Ovary (tissue), 9 donors: ENCODE data around the gene HHIPL1. TPM values are rescaled to one million over a fixed set of nuclear protein-coding genes. Genes with fewer than 3 reads are reported as not detected.

Experiments used
- DNase-seq, 5 donors: peaks; one replicate each; pipeline ENCODE4 v3.0.0-alpha.2; 2019 to 2020
- H3K27ac ChIP-seq, 2 donors: fragments of 200-600 bp; one replicate each; pipeline versions ENCODE4 v1.5.1 to v1.8.0; 2019 to 2022
- H3K27me3 ChIP-seq: fragments of 200-600 bp; one replicate; pipeline ENCODE4 v1.8.0; 2022
- H3K36me3 ChIP-seq: fragments of 200-600 bp; sonication (generic); one replicate; pipeline ENCODE4 v1.5.1; 2019
- H3K4me1 ChIP-seq: one replicate; pipeline ENCODE4 v1.8.1; 2013; ENCODE audit warnings: mild to moderate bottlenecking, moderate library complexity; ENCODE audit not compliant: insufficient read depth
- H3K4me3 ChIP-seq: fragments of 200-600 bp; sonication (generic); one replicate; pipeline ENCODE4 v1.5.1; 2017
- H3K9me3 ChIP-seq, 2 donors: fragments of 200-600 bp in 1 of 2; sonication (generic) in 1 of 2; one replicate each; pipeline versions ENCODE4 v1.5.1 to v1.8.1; 2013 to 2019; ENCODE audit warnings: mild to moderate bottlenecking in 1 of 2, moderate library complexity in 1 of 2
- EP300 ChIP-seq: sonication (generic); formaldehyde crosslinking; IDR thresholded peaks from one replicate; pipeline ENCODE4 v1.6.1; 2017; ENCODE audit warnings: antibody characterized with exemption
- POLR2A ChIP-seq: fragments of 450-650 bp; IDR thresholded peaks from one replicate; pipeline ENCODE4 v1.6.1; 2017; ENCODE audit warnings: antibody characterized with exemption, mild to moderate bottlenecking, moderate library complexity
- WGBS, 3 donors: extraction: QIAGEN DNeasy Blood & Tissue Kit in 1 of 3; methylation state at CpG; one replicate each; pipeline versions ENCODE4 v1.1.5 to v1.1.7; 2013 to 2017; 5-methylcytosine and 5-hydroxymethylcytosine counted together
- intact Hi-C, 4 donors: fragments of 100-400 bp; cut with DNase I; formaldehyde crosslinking; loops; one replicate each; pipeline versions ENCODE4 v1.11.0 to v1.15.1; 2022 to 2023
- polyA plus RNA-seq, 2 donors: library from polyadenylated mRNA; stranded (reverse); fragments of 200-250 nt in 1 of 2; fragments of 350-450 nt in 1 of 2; fragmentation: Illumina TruSeq in 1 of 2; extraction: RNeasy Lipid Tissue Mini Kit (QIAGEN cat#74804) in 1 of 2; gene quantifications; one replicate each; pipeline ENCODE4 v1.2.3, GENCODE V29; 2013 to 2014
- total RNA-seq, 7 donors: library from RNA; depleted of rRNA in 2 of 7; stranded (reverse); fragments of >200 nt in 2 of 7; fragmentation: NEBNext Ultra II Directional in 3 of 7; extraction: Animal tissue kit (Norgen Biotek cat#: 25700) in 3 of 7; gene quantifications; one replicate each; pipeline versions ENCODE4 v1.1.0 to v1.2.4, GENCODE V29; 2016 to 2023
- TF ChIP-seq, protein P1 (sequence below), 3 donors: fragments of 450-650 bp in 2 of 3; fragments of 200-600 bp in 1 of 3; IDR thresholded peaks; one replicate each; pipeline versions ENCODE4 v1.5.1 to v1.8.0; 2016 to 2022; ENCODE audit warnings: antibody characterized with exemption in 3 of 3, mild to moderate bottlenecking in 1 of 3
- donor health status: DM: no; HTN: no; CAD: no; lungs with moderate emphysema.
- donor health status: DM: no; HTN: no; CAD: no.
- donor health status: Bipolar disorder and iron deficiency.
- donor health status: DM: yes; HTN: yes; CAD: no.
- donor health status: DM: no; HTN: no; CAD: no.
- donor health status: DM: yes; HTN: yes; CAD: no.

The HHIPL1 gene
- total and polyA plus RNA-seq, 9 donors: 0.48 to 3.8 (median 2.1) TPM

DNA sequence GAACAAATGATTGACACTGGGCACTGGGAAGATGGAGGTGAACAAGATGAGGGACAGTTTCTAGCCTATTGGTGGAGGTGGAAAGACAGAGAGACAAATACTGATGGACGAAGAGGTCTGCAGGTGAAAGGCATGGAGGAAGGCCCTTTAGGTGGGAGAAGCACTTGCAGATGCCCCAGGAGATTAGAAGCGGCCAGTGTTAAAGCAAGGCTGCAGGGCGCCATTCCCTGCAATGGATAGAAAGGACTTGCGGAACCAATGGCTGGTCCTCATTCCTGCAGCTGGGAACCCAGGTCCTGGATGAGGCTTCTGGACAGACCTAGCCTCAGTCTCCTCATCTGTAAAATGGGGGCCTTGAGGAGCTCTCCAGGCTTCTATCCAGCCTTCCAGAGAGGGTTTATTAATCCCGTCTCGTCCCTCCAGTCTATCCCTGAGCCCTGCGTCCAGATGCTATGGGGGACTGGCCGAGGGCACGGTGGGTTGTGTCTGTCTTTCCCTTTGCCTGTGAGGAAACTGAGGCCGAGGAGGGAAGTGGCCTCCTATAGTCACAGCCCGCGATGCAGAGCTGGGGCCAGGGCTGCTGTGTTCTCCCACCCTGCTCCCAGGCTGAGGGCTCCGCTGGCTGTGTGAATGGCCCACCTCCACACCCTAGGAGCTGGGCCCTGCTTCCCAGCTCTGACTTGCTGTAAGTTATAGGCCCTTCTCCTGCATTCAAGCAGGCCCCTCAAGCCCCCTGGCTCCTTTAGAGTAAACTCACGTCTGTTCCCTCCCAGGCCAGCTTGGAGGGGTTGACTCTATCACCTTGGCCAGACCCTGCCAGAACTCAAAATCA is 72.1 kb downstream of the HHIPL1 start:
- H3K27me3 ChIP-seq: no peaks in the 10 kb centered on the region
- no peaks in the 10 kb centered on the region for H3K36me3 ChIP-seq
- TF ChIP-seq, protein P1, sequence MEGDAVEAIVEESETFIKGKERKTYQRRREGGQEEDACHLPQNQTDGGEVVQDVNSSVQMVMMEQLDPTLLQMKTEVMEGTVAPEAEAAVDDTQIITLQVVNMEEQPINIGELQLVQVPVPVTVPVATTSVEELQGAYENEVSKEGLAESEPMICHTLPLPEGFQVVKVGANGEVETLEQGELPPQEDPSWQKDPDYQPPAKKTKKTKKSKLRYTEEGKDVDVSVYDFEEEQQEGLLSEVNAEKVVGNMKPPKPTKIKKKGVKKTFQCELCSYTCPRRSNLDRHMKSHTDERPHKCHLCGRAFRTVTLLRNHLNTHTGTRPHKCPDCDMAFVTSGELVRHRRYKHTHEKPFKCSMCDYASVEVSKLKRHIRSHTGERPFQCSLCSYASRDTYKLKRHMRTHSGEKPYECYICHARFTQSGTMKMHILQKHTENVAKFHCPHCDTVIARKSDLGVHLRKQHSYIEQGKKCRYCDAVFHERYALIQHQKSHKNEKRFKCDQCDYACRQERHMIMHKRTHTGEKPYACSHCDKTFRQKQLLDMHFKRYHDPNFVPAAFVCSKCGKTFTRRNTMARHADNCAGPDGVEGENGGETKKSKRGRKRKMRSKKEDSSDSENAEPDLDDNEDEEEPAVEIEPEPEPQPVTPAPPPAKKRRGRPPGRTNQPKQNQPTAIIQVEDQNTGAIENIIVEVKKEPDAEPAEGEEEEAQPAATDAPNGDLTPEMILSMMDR (IDR thresholded peaks at IDR 0.05): no peak
- TF ChIP-seq POLR2A (no peak), EP300 (no peak)
- no peaks in the 10 kb centered on the region for H3K4me1 ChIP-seq
- H3K9me3 ChIP-seq: no peaks in the 10 kb centered on the region
- 92 to 98% (median 94%) methylated on average over 14 of the region's 14 CpGs for WGBS, 3 donors
- no peak overlapping the region for H3K4me3 ChIP-seq
- no peak overlapping the region for H3K27ac ChIP-seq
- intact Hi-C loops: no loop called here
- DNase-seq: no peak

DNA sequence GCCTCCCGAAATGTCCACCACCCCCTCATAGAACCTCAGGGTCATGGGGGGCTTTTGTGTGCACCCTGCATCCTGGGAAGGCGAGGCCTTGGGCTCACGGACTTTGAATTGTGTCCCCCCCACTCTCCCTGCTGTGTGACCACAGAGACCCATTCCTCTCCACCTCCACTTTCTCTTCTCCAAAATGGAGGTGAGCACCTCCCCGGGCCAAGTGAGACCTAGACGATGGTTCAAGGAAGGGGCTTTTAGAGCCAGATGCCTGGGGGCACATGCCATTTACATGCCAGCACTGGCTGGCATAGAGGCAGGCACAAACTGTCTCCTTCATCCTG is 72.7 kb downstream of the HHIPL1 start:
- no peak overlapping the region for H3K4me3 ChIP-seq
- TF ChIP-seq, protein P1 (IDR thresholded peaks at IDR 0.05): no peak
- no peak for TF ChIP-seq EP300
- TF ChIP-seq POLR2A: no peak
- 79 to 89% (median 83%) methylated on average over 5 of the region's 5 CpGs for WGBS, 3 donors
- DNase-seq: no peak
- H3K36me3 ChIP-seq: no peaks in the 10 kb centered on the region
- intact Hi-C loops: no loop called here
- no peaks in the 10 kb centered on the region for H3K4me1 ChIP-seq
- H3K9me3 ChIP-seq: no peaks in the 10 kb centered on the region
- no peaks in the 10 kb centered on the region for H3K27me3 ChIP-seq
- no peak overlapping the region for H3K27ac ChIP-seq

DNA sequence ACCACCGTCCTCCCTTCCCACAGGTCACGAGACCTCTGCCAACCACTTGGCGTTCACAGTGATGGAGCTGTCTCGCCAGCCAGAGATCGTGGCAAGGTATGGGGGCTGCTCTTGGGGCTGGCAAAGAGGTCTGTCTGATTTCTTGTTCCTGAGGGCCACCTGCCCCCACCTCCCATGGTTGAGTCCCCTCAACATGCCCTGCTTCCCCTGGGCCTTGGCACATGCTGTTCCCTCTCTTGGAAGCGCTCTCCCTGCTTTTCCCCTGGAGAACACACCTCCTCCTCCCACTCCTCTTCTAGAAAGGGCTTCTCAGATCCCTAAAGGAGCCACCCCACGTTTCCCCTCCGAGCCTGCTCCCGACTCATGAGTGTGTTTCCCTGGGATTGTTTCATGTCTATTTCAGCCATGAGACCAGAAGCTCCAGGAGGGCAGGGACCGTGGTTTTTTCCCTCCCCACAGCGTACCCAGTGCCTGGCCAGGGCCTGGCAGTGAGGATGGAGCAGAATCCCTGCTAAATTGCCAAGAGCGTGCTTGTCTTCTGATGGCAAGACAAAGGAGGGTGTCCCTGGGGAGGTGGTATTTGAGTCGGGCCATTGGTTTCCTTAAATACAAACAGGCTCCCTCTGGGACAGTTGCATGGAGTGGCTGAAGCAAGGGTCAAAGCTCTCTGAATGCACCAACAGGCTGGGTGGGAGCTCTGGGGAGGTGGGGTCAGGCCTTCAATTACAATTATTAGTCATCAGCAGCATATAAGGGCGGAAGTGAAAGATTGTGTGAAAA is 73.3 kb downstream of the HHIPL1 start:
- no peak for TF ChIP-seq EP300
- TF ChIP-seq POLR2A: no peak
- TF ChIP-seq, protein P1 (IDR thresholded peaks at IDR 0.05): no peak
- no peaks in the 10 kb centered on the region for H3K4me1 ChIP-seq
- H3K36me3 ChIP-seq: no peaks in the 10 kb centered on the region
- DNase-seq: no peak
- H3K4me3 ChIP-seq: no peak overlapping the region
- intact Hi-C loops: no loop called here
- WGBS, 3 donors: 76 to 80% (median 79%) methylated on average over 14 of the region's 14 CpGs
- no peaks in the 10 kb centered on the region for H3K27me3 ChIP-seq
- H3K9me3 ChIP-seq: no peaks in the 10 kb centered on the region
- H3K27ac ChIP-seq: no peak overlapping the region

DNA sequence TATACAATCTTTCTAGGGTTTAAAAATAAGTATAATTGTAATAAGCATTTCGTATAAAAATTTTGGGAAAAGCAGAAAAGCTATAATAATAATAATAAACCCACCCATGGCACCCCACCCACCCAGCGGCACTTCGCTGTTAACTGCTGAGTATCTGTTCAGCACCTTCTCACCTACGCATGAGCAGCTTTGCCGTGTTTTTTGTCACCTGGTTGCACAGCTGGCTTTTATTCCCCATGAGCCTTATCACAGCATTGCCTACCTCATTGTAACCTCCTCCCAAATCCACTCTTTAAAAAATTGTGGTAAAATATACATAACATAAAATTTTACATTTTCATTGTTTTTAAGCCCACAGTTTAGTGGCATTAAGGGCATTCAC is 73.9 kb downstream of the HHIPL1 start:
- Histone ChIP-seq H3K36me3 (no peaks in the 10 kb centered on the region), H3K4me3 (no peak overlapping the region), H3K27me3 (no peaks in the 10 kb centered on the region), H3K4me1 (no peaks in the 10 kb centered on the region), H3K27ac (no peak overlapping the region), H3K9me3 (no peaks in the 10 kb centered on the region)
- no peak for DNase-seq
- intact Hi-C loops: no loop called here
- WGBS, 3 donors: 74 to 83% (median 80%) methylated on average over 5 of the region's 5 CpGs
- TF ChIP-seq EP300 (no peak), POLR2A (no peak)
- TF ChIP-seq, protein P1 (IDR thresholded peaks at IDR 0.05): no peak
